Islet precursor cell (in vitro differentiated cells): ENCODE data around the gene SLC4A5.

Experiments used
- DNase-seq: peaks from one replicate; pipeline ENCODE4 v3.0.0-alpha.2; 2018

Gene SLC4A5

DNA sequence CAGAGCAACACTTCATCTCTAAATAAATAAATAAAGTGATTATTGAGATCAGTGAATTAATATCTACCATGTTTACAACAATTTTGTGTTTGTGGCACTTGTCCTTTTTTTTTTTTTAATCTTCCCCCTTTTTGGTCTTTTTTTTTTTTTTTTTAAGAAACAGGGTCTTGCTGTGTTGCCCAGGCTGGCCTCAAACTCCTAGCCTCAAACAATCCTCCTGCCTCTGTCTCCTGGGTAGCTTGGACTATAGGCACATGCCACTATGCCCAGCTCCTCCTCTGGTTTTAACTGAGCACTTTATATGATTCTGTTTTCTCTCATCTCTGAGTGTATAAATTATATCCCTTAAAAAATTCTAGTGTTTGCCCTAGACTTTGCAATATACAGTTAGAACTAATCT is 30.3 kb downstream of the SLC4A5 start:
- no peak for DNase-seq

DNA sequence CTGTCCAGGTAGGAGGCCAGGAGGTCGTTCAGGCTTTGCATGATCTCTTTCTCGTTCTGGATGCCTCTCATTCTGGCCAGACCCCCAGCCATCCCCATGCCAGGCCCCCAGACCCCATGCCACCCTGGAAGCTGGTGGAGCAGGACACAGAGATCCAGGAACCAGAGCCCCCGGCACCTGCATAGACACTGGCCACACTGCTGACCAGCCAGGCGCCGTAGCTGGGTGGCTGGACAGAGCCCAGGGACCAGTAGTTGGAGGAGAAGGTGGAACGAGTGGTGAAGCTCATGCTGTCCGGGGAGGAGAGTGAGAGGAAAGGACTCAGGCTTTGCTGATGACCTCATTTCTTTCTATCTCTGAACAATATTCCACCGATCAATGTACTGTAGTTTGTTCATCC is 35.5 kb downstream of the SLC4A5 start:
- no peak for DNase-seq

DNA sequence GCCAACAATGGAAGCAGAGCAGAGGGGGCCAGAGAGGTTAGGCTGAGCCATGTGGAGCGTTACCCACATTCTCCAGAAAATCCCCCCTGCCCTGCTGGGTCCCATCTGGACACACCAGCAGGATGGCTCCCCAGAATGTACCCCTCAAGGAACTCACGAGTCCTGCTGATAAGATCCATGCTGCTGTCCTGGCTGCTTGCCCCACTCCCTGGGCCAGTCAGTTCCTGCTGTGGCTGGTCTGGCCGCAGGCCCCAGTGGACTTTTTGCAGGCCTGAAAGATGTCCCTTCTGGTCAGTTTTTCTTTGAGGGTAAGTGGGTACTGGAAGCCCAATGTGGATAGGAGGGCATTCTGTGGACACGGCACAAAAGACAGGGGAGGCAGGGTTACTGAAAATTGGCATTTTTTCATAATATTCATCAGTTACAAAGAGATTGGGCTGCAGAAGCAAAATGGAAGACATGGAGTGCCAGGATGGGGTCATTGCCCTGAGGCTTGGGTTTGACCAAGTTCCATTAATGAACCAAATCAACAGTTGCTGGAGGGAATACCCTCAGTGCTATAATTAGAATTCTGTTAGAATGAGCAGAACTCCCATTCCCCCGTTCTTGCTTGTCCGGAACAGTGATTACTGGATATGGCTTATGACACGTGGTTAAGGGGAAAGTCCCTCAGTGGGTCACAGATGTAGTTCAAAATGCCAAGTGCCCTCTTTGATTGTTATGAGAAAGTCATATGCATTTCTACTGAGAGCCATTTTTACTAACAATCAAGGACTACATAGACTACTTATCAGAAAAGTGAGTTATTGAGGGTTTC is 38.7 kb downstream of the SLC4A5 start:
- no peak for DNase-seq

DNA sequence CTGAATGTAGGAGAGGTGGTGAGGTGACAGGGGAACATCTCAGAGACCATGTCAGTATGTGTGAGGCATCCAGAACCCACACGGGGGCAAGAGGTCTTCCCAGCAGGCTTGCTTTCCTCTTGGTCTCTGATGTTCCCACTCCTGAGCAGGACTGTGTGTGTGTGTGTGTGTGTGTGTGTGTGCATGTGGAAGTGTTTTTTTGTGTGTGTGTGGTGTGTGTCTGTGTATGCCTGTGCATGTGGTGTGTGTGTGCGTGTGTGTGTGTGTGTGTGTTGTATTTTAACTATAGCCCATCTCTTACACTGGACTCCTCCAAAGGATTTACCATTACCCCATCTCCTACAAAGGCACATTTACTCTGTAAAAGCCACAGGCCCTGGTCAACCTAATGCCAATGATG is 40.4 kb downstream of the SLC4A5 start:
- no peak for DNase-seq

DNA sequence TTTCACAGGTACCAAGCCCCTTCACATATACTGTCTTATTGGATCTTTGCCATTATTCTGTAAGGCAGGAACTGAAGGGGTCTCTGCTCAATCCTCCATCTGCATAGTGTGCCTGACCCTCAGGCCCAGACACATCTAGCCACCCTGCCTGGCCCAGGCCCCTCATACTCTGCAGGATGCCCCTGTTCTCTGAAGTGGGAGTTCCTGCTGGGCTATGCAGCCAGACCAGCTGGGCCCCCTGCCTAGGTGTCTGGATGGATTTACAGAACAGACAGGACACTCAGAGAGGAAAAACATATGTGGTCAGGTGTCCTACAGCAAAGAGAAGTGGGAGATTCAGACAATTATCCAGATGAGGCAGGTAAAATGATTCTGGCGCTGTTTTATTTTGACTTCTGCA is 42.0 kb downstream of the SLC4A5 start:
- no peak for DNase-seq

DNA sequence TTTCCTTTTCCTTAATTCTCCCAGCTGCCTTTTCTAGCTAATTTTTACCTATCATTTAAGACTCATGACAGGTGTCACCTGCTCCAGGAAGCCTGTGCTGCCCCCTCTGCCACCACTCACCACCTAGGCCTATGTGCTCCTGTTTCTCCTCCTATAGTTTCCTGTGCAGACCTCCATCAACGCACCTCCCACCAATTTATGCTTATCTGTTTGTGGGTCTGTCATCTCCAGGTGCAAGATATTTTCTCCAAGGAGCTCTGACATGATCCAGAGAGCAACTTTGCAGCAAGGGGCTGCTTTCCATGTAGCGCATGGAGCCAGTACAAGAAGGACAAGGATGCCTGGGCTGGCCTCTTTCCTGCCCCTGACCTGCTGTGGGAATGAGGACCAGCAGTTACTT is 42.7 kb downstream of the SLC4A5 start:
- no peak for DNase-seq

DNA sequence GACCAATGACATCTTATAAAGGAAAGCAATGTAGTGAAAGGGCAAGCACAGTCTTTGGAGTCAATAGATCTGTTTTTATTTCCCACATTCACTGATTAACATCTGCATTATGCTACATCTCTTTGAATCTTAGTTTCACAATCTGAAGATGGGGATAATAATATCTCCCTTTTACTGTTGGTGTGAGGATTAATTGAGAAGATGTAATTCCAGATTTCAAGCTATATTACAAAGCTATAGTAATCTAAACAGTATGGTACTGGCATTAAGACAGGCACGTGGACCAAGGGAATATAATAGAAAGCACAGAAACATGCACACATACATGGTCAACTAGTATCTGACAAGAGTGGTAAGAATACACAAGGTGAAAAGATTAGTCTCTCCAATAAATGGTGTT is 45.3 kb downstream of the SLC4A5 start:
- no peak for DNase-seq

DNA sequence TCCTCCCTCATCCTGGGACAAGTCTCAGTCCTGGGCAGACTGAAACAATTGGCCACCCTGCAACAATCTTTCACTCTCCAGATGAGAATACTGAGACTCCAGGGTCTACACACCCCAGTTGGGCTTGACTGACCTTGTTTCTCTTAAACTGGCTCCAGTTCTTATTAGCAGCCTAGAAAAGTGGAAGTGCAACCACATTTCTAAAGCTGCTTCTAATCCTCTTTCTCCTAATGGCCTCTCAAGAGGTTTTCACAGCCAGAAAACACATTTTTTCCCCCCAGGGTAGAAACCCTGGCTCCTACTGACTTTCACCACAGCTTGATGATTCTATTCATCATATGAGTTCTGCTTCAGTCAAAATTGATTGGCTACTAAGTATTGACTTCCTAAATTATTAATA is 45.8 kb downstream of the SLC4A5 start:
- DNase-seq, result no peak

DNA sequence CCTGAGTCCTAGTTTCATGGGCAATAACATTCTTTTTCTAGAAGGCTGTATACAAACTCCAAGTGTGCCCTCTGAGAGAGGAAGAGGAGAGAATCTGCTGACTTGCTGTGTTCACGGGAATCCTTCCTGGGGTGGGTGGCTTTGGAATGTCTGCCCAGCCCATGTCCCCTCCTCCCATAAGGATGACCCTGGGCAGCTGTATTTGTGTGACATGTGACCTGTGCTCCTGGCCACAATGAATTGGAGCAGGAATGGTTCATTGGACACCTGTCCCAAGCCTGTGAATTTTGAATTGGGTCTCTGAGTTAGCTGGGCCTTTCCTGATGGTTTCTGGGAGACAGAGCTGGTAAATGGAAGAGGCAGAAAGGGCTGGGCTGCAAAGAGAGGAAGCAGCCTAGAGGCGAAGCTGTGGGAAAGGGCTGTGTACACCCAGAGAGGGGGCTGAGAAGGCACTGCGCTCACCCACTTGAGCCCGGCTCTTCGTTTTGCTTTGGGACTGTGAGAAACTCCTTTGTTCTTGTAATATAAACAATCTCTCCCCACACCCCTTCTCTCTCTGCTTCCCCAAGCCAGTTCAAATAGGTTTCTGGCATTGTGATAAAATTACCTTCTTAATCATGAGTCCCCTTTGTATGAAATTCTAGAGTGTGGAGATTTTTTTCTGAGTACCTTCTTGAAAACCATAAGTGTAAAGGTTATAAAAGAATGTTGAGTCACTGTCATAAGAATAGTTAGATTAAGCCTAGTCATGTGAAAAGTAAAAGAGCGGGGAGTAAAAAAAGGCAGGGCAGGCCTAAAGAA is 49.8 kb downstream of the SLC4A5 start:
- DNase-seq, result no peak

DNA sequence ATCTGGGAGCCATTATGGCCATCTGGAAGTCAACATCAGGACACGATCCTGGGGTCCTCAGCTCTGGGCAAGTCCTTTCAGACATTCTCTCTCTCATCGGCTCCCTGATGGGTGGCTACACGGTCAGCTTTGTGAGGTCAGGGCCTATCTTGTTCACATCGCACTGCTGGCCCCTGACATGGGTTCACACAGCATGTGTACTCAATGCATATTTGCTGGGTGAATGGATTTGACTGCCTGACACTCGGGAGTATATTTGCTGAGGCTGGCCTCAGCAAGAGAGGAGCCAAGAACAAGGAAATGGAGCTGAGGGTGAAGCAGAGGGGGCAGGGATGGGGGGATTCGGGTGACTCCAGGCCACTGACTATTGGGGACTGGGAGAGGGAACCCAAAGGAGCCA is 50.5 kb downstream of the SLC4A5 start:
- no peak for DNase-seq

DNA sequence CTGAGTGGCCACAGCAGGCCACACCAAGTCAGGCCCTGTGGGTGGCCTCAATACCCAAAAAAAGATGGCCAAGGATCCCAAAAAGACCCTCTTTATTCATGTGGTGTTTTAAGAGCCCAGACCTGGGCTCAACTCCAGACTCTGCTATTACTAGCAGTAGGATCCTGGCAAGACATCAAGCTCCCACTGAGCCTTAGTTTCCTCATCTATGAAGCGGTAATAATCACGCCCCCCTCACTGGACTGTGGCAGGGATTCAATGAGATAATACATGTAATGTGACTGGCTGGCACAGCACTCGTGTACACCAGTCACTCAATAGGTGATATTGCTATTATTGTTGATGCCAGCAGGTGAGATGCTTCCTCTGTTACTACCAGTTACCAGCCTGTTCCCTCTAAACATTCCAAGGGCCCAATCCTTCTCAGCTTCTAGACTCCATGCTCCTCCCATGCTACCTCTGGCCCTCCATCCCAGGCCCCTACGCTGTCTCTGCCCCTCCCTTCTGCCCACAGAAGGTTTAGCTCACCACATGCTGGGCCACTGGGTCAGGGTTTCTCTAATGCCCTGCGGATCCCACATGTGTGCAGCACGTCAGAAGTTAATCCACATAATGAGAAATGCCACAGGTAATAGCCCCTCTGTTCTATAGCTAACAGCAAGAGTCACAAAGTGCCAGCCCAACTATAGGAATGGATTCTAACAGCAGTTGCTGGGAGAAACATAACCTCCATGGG is 51.2 kb downstream of the SLC4A5 start:
- no peak for DNase-seq

DNA sequence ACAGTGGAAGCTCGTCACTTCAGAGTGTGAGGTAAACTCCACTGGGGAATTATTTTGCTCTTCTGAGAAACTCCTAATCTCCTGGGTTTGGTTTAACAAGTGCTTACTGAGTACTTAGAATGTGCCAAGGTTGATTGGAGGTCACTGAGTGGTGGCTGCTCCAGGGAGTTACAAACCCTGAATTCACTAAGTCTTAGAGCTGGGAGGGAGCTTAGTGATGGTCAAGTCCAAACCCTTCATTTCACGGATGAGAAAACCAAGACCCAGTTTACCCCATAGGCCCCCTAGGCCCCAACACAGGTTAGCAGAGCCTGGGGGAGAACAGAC is 52.0 kb downstream of the SLC4A5 start:
- no peak for DNase-seq

DNA sequence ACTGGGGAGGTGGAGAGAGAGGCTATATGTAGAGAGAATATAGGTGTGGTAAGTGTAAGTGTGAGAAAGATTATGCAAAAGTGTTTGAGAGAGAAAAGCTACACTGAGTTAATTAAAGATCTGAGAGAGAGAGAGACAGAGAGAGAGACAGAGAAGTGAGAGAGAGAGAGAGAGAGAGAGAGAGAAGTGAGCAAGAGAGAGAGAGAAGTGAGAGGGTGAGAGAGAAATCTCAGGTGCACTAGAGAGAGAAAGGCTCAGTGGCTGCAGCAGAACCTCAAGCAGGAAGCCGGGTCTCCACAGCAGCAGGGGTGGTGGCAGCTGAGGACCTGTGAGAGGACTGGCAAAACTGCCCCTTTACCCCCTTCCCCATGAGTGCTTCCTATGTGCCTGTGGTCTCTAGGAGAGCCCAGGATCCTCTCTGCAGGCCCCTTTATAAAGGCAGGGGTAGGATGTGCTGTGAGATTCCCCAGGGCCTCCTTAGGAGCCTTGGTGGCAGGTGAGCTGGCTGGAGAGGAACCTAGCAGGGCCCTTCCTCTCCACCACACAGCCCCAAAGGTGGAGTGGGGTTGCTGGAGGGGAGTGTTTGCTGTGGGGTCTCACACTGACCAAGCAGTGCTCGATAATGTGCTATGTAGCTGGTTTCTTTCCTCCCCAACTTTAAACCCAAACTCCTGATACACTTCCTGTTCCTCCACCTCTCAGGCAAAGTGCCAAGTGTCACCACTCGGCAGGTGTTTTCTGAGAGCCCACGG is 52.6 kb downstream of the SLC4A5 start:
- DNase-seq, result no peak

DNA sequence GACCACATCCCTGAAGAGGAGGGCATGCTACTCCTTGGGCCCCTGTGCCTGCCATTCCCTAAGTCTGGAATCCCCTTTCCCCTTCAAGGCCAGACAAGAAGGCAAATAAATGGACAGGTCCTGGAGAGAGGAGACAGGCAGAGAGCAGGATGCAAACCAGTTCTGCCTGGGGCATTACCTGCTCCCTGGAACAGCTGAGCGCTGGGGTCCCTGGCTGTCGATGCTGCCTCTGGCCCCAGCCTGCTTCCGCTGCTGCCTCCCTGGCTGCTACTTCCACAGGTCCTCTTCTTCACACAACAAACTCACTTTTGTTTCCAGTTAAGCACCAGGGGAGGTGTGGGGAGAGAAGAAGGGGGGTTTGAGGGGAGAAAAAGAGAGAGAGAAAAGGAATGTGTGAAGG is 53.1 kb downstream of the SLC4A5 start:
- DNase-seq, result peak; percentile 76

DNA sequence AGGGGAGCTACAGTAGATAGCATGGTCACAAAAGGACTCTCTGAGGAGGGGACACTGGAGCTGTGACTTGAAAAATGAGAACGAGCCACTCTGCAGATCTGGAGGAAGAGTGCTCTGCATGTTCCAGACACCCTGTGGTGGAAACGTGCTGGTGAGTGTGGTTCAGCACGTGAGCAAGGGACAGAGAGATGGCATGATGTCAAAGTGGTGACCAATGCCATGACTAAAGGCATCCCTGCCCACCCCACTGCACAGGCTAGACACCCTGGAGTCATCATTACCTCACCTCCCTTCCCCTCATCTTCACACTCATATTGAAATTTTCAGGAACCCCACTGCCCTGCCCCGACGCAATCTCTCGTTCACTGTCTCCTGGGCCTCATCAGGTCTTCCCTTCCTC is 56.5 kb downstream of the SLC4A5 start:
- DNase-seq, result peak; percentile 15

DNA sequence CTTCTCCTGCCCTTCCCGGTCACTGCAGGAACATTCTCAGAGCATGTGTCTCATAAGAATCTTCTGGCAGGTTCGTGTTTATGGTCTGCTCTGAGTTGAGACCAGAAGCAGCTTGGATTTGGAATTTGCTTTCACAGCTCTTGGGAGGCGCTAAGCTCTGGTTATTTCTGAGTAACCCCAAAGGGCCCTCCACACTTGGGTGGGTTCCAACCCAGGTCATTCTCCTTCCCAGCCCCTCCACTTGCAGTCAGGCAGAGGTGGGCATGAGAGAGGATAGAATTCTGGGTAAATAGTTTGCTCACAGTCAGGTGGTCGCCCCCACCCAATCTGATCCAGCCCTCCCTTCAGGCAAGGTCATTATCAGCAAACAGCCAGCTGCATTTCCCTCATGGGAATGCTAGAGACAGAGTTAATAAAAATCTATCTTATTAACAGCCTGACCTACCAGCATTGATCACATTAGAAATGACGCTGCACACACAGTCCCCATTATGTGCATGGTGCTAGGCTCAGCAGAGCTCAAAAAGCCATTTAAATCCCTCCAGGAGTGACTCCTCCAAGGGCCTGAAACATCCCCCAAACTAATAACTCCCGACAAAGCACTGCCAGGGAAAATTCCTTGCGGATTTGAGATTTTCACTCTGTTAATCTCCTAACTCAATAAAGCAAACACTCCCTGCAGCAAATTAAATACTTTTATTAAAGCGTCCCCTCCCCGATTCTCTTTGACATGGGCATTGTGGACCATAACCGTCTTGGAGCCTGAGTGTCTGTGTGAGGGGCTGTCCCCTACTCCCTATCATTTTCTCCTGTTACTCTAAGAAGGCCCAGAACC is 61.9 kb downstream of the SLC4A5 start:
- DNase-seq, result no peak

DNA sequence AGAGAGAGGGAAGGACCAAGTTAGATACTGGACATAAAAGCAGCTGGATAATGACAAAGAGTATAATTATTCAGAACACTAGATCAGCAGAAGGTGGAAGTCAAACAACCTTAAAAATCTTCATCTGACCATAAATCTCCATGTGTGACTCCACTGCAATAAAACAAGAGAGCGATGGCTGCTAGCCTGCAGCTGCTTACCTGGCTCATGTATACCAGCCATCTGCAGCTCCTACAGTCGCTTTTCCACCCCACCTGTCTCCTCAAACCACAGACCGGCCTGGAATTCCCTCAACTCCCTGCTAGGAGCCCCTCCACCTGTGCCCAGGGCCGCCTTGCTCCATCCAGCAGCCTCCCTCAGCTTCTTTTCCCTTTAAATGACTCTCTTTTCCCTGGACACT is 64.5 kb downstream of the SLC4A5 start:
- DNase-seq, result no peak

DNA sequence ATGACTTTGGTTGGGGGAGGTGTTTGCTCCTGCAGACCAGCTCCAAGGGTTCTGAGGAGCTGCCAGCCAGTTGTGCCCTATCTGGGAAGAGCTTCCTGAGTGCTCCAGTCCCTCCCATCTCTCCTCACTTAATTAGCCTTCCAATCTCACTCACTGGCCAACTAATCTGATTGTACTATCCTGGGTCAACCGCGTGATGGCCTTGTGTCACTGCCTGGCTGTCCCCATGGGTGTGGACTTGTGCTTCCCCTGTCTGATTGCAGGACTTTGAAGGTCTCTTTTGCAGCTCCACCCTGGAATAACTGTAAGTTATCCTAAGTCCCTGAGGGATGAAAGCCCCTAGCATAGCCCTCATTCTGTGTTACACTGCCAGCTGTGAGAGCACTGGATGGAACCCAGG is 65.0 kb downstream of the SLC4A5 start:
- no peak for DNase-seq

DNA sequence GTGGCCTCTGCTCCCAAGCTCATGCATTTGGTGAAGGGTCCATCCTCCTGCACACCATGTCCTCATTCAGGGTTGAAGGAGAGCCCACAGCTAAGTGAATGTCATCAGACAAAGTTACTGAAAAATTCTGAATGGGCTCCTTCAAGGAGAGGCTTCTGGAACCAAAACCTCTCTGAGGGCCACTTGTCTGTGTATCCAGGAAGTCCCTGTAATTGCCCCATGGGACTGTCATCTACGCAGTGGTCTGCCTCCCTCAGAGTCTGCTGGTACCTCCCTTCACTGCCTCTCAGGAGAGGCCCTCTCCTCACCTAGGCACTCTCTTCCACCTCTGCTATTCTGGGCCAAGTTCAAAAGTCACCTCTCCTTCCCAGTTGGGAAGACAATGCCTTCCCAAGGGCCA is 68.0 kb downstream of the SLC4A5 start:
- no peak for DNase-seq

DNA sequence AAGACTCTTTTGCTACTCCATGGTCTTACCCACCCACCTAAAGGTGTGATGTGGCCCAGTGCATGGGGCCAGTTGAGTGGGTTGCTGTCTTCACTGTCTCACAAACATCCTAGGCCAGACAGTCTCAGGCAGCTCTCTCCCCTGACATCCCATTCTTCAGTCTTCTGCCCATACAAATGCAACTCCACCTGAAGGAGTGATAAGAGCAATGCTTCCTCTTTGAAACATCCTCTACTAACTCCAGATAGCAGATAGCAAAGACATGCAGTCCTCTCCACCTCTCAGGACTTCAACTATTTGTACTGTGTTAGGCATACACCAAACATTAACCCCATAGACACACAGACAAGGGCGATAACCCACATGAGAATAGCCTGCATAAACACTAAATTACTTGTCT is 73.5 kb downstream of the SLC4A5 start:
- no peak for DNase-seq

DNA sequence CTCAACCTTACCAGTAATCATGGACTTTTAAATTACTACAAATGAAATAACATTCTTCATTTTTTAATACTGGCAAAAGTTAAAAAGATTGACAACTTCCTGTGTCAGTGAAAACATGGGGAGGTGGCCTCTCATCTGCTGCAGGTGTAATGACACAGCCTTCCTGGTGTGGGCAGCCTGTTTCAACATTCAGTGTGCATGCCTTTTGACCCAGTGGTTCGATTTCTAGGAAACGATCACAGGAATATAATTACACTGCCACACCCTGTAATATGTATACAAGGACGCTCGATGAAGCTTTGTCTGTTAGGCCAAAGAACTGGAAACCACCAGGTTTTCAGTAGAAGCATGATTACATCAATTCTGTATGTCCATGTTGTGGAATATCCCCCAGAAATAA is 76.1 kb downstream of the SLC4A5 start:
- DNase-seq, result no peak

DNA sequence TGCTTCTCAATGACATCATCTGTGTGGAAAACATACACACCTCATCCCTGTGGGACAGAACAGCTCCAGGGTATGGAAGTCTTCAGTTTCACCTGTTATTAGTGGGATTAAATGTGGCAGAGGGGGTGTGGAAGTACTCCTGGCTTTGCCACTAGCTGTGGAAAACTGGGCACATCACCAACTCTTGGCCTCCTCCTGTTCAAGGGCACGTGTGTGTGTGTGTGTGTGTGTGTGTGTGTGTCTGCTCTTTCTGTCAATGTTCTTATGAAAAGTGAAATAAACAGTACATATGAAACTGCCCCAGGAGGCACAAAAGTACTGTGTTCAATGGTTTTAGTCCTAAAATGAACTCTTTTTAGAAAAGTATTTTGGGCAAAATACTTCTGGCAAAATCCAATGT is 78.9 kb downstream of the SLC4A5 start:
- DNase-seq, result no peak
